Left cardiac atrium (tissue), 4 donors: ENCODE measurements around the gene AFG3L2. TPM values are rescaled to one million over a fixed set of nuclear protein-coding genes. Genes with fewer than 3 reads are reported as not detected.
A peak's percentile ranks its signal among the peaks of the same experiment; 100 is the strongest.

Source experiments
- ATAC-seq, 2 donors: fragments of 200-7000 bp; cut with Tn5 transposase; one replicate each; pipeline ENCODE4 v1.9.1; 2020; ENCODE audit warnings: mild to moderate bottlenecking in 2 of 2, moderate library complexity in 2 of 2
- DNase-seq: peaks from one replicate; pipeline ENCODE4 v3.0.0-alpha.2; 2020
- intact Hi-C, 2 donors: fragments of 100-400 bp; cut with DNase I; formaldehyde crosslinking; loops; one replicate each; pipeline versions ENCODE4 v1.14.1 to v1.15.1; 2022 to 2023
- total RNA-seq, 2 donors: library from RNA; stranded (reverse); fragmentation: NEBNext Ultra II Directional; extraction: Animal tissue kit (Norgen Biotek cat#: 25700); gene quantifications; one replicate each; pipeline ENCODE4 v1.2.1, GENCODE V29; 2021
- donor health status: DM: no; HTN: yes; CAD: no.
- donor health status: DM: no; HTN: yes; CAD: no; lungs with severe emphysema.
- donor health status: DM: yes; HTN: yes; CAD: no.
- donor health status: Dilated cardiomyopathy.

AFG3L2 gene
- total RNA-seq, 2 donors from 2014 or later = 62.5 to 92.2 TPM

- intact Hi-C loops = no loop called here
Measured at GRCh38 chr18:12291690-12292089, 85.3 kb downstream of the AFG3L2 start.

GRCh38 chr18:12291161-12291560 is 85.9 kb downstream of the AFG3L2 start:
- ATAC-seq (no peak), DNase-seq (no peak)
- intact Hi-C loops = no loop called here

More at GRCh38 chr18:12291690-12292089, 85.3 kb downstream of the AFG3L2 start:
- ATAC-seq (no peak), DNase-seq (no peak)

GRCh38 chr18:12290086-12290485 is 86.9 kb downstream of the AFG3L2 start:
- ATAC-seq = peak in 1 of 2 donors; percentile 42
- intact Hi-C loops = no loop called here
- no peak for DNase-seq

GRCh38 chr18:12288403-12288755 is 88.6 kb downstream of the AFG3L2 start:
- intact Hi-C loops = loop anchor here in 1 of 2 donors (10.0 kb wide), 1 partner anchor 86 kb away; the partner anchor contains the start of gene AFG3L2
- DNase-seq = no peak
- ATAC-seq = peak; percentile 6 to 28

GRCh38 chr18:12287684-12288402 is 89.2 kb downstream of the AFG3L2 start:
- intact Hi-C loops = loop anchor here in 1 of 2 donors (10.0 kb wide), 1 partner anchor 87 kb away; the partner anchor contains the start of gene AFG3L2
- ATAC-seq = peak; percentile 90 to 95
- DNase-seq = peak; percentile 83

GRCh38 chr18:12287131-12287681 is 89.8 kb downstream of the AFG3L2 start:
- DNase-seq = no peak
- peak; percentile 38 to 59 for ATAC-seq
- intact Hi-C loops = loop anchor here in 1 of 2 donors (10.0 kb wide), 1 partner anchor 88 kb away; the partner anchor contains the start of gene AFG3L2

- intact Hi-C loops = loop anchor here in 1 of 2 donors (10.0 kb wide), 1 partner anchor 91 kb away; the partner anchor contains the start of gene AFG3L2
- DNase-seq (no peak), ATAC-seq (no peak)
Measured at GRCh38 chr18:12283666-12284065, 93.4 kb downstream of the AFG3L2 start.

DNA sequence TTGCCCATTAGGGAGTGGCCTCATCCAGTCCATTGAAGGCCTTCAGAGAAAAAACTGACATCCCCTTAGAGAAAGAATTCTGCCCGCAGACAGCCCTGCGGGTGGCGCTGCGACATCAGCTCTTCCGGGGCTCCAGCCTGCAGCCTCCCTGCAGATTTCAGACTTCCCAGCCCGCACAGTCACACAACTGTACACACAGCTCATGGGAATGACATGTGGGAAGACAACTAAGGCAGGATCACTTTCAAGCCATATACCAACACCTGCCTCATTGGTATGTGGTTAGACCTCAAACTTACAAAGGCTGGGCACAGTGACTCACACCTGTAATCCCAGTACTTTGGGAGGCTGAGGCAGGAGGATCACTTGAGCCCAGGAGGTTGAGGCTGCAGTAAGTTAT is 93.8 kb downstream of the AFG3L2 start:
- no peak for DNase-seq
- intact Hi-C loops = loop anchor here in 1 of 2 donors (10.0 kb wide), 1 partner anchor 92 kb away; the partner anchor contains the start of gene AFG3L2
- no peak for ATAC-seq

- no peak for ATAC-seq
- intact Hi-C loops = loop anchor here in 1 of 2 donors (10.0 kb wide), 1 partner anchor 92 kb away; the partner anchor contains the start of gene AFG3L2
- no peak for DNase-seq
Measured at GRCh38 chr18:12282442-12283039, 94.5 kb downstream of the AFG3L2 start.

DNA sequence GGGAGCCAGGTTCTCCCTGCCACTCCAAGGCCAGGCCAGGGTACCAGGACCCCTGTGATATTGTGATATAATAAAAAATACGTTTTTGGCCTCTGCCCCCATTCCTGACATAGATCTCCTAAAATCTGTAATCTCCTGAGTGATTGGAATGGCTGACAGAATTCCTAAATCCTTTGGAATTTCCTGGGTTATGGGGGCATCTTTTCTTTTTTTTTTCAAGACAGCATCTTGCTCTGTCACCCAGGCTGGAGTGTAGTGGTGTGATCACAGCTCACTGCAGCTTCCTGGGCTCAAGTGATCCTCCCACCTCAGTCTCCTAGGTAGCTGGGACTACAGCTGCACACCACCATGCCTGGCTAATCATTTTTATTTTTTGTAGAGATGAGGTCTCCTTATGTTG is 95.2 kb downstream of the AFG3L2 start:
- DNase-seq (no peak), ATAC-seq (no peak)
- intact Hi-C loops = loop anchor here in 1 of 2 donors (10.0 kb wide), 1 partner anchor 93 kb away; the partner anchor contains the start of gene AFG3L2

DNA sequence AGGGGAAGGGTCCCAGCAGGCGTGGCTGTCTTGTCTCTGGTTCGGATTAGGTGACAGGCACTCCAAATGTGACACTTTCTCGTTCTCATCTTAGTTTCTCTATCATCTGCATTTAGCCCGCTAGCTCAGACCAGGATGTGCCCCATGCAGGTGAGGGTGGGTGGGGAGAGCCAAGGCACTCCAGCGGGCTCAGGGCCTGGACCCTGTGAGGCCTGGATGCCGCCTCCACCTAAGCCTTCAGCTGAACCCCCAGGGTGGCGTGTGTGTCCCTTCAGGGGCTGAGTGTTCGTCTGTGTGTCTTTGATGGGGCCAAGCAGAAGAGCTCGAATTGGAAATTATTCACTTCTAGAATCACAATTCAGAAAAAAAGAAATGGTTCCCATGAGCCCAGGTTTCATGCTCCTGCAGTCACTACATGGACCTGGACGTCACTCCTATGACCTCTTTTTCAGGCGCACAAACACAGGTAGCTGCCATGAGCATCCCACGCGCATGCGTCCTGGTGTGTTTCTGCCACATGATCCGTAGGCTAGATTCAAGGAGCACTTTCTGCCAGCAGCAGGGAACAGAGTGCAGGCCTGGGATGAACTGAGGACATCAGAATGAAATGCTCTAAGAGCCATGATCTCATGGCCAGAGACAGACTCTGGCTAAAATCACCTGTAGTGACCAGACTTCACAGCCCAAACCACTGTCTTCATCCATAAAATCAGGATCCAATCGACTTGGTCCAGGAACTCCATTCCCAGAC is 97.1 kb downstream of the AFG3L2 start:
- ATAC-seq (peak in 1 of 2 donors; percentile 12), DNase-seq (peak; percentile 51)
- intact Hi-C loops = loop anchor here in 1 of 2 donors (10.0 kb wide), 1 partner anchor 95 kb away; the partner anchor contains the start of gene AFG3L2

Other genes starting within 250 kb of the AFG3L2 start
- 10 to 100 TPM; 11.4 to 17.2 TPM for gene CIDEA, start 122.9 kb downstream of the AFG3L2 start, total RNA-seq
- 100 to 1,000 TPM; 211 to 254 TPM for gene TUBB6, start 69.0 kb downstream of the AFG3L2 start, total RNA-seq
- gene PRELID3A, start 30.7 kb upstream of the AFG3L2 start, total RNA-seq = 1 to 10 TPM; 1.7 to 2.2 TPM